PC-9 (cell line): ENCODE results near the gene IL1R1. TPM values are rescaled to one million over a fixed set of nuclear protein-coding genes. Genes with fewer than 3 reads are reported as not detected.

ENCODE experiments used
- BruUV-seq: library from RNA; stranded (reverse); fragments of 400-500 nt; replicated peaks from 2 replicates; lab custom pipeline; 2021; lab: Mats Ljungman, UMichigan
- CTCF ChIA-PET: fragments of 300-600 bp; sonication (Branson Sonifier 250); formaldehyde crosslinking; loops from one replicate; lab custom pipeline; 2022; ENCODE audit warnings: antibody characterized with exemption; lab: Charles Lee
- POLR2A ChIA-PET: fragments of 300-600 bp; sonication (Branson Sonifier 250); formaldehyde crosslinking; loops from one replicate; lab custom pipeline; 2022; ENCODE audit warnings: antibody characterized with exemption; ENCODE audit not compliant: unreplicated experiment; lab: Charles Lee
- DNase-seq, 2 experiments: peaks; one replicate each; pipeline versions ENCODE4 v3.0.0 to v3.0.0-alpha.2; 2015 to 2022; ENCODE audit warnings: mixed read lengths in 1 of 2
- H2AFZ ChIP-seq: fragments of 200-600 bp; sonication (generic); 2 replicates; pipeline ENCODE4 v1.8.1; 2017; ENCODE audit warnings: antibody characterized with exemption
- H3F3A ChIP-seq: fragments of 200-600 bp; sonication (generic); 2 replicates; pipeline ENCODE4 v1.8.1; 2017; ENCODE audit warnings: antibody characterized with exemption, mild to moderate bottlenecking, low read depth; ENCODE audit not compliant: insufficient read depth
- H3K27ac ChIP-seq: fragments of 200-600 bp; sonication (generic); 2 replicates; pipeline ENCODE4 v1.6.1; 2016; ENCODE audit warnings: mixed run types
- H3K27me3 ChIP-seq: fragments of 200-600 bp; sonication (generic); 2 replicates; pipeline ENCODE4 v1.6.1; 2016; ENCODE audit warnings: low read depth, mixed run types; ENCODE audit not compliant: insufficient read depth
- H3K36me3 ChIP-seq: fragments of 200-600 bp; sonication (generic); 2 replicates; pipeline ENCODE4 v1.6.1; 2016; ENCODE audit warnings: low read depth, mixed run types
- H3K4me1 ChIP-seq: fragments of 200-600 bp; sonication (generic); replicated peaks from 2 replicates; pipeline ENCODE4 v1.6.1; 2016; ENCODE audit warnings: mixed run types; ENCODE audit not compliant: insufficient read depth
- H3K4me2 ChIP-seq: fragments of 200-600 bp; sonication (generic); 2 replicates; pipeline ENCODE4 v1.6.1; 2017; ENCODE audit warnings: mixed run types
- H3K4me3 ChIP-seq: fragments of 200-600 bp; sonication (generic); 2 replicates; pipeline ENCODE4 v1.6.1; 2016; ENCODE audit warnings: mixed run types
- H3K79me2 ChIP-seq: fragments of 200-600 bp; sonication (generic); 2 replicates; pipeline ENCODE4 v1.6.1; 2017; ENCODE audit warnings: low read depth, mixed run types
- H3K9me2 ChIP-seq: fragments of 200-600 bp; sonication (generic); 2 replicates; pipeline ENCODE4 v1.8.1; 2017; ENCODE audit warnings: mild to moderate bottlenecking; ENCODE audit not compliant: insufficient read depth
- H3K9me3 ChIP-seq: fragments of 200-600 bp; sonication (generic); 2 replicates; pipeline ENCODE4 v1.8.1; 2016; ENCODE audit warnings: low read depth; ENCODE audit not compliant: insufficient read depth
- H4K20me1 ChIP-seq: fragments of 200-600 bp; sonication (generic); 2 replicates; pipeline ENCODE4 v1.8.1; 2017; ENCODE audit not compliant: insufficient read depth
- CTCF ChIP-seq: fragments of 200-600 bp; sonication (generic); conservative IDR thresholded peaks from 2 replicates; pipeline ENCODE4 v1.6.1; 2017; ENCODE audit warnings: mixed run types, antibody characterized with exemption, mild to moderate bottlenecking, moderate library complexity
- EZH2 ChIP-seq: fragments of 200-600 bp; sonication (generic); IDR thresholded peaks from 2 replicates; pipeline ENCODE4 v1.8.0; 2017; ENCODE audit warnings: antibody characterized with exemption, low read depth
- intact Hi-C: fragments of 100-400 bp; cut with micrococcal nuclease; formaldehyde crosslinking; loops from one replicate; pipeline ENCODE4 v1.10.0; 2022; ENCODE audit not compliant: unreplicated experiment
- total RNA-seq: library from RNA; stranded (reverse); gene quantifications from 2 replicates; pipeline ENCODE4 v1.2.3, GENCODE V29; 2021

Gene IL1R1
- total RNA-seq, 1 experiment from 2014 or later = 6.5 TPM

GRCh38 chr2:102159295-102159694, 16.7 kb downstream of the IL1R1 start:
- CTCF ChIA-PET = interaction anchor here (0.6 kb wide), 1 partner anchor 310 kb away, joined by 3 read pairs; no protein-coding TSS in a partner anchor
- Histone ChIP-seq H3K79me2 (no peaks in the 10 kb centered on the region), H3K9me2 (no peaks in the 10 kb centered on the region), H3K4me3 (no peak overlapping the region), H3F3A (peaks cover 41% of the 10 kb centered on the region), H2AFZ (no peak overlapping the region), H3K4me1 (peaks cover 66% of the 10 kb centered on the region), H3K27ac (no peak overlapping the region), H4K20me1 (no peaks in the 10 kb centered on the region), H3K4me2 (no peak overlapping the region), H3K9me3 (no peaks in the 10 kb centered on the region), H3K36me3 (no peaks in the 10 kb centered on the region), H3K27me3 (no peaks in the 10 kb centered on the region)
- TF ChIP-seq EZH2 (no peak), CTCF (no peak)
- intact Hi-C loops = no loop called here
- DNase-seq = peak in 1 of 2 experiments; percentile 42
- POLR2A ChIA-PET = interaction anchor here (0.7 kb wide), 1 partner anchor 354 kb away, joined by 4 read pairs; no protein-coding TSS in a partner anchor
- BruUV-seq = no TSS peak

- POLR2A ChIA-PET = interaction anchor here (0.6 kb wide), 2 partner anchors 156 to 207 kb away, joined by 5 to 8 read pairs; no protein-coding TSS in a partner anchor
- H3K36me3 ChIP-seq = no peaks in the 10 kb centered on the region
- no peaks in the 10 kb centered on the region for H3K27me3 ChIP-seq
- H2AFZ ChIP-seq = no peak overlapping the region
- TF ChIP-seq EZH2 = no peak
- peak; percentile 60 for TF ChIP-seq CTCF
- BruUV-seq = no TSS peak
- H3K79me2 ChIP-seq = no peaks in the 10 kb centered on the region
- H4K20me1 ChIP-seq = no peaks in the 10 kb centered on the region
- H3K9me2 ChIP-seq = no peaks in the 10 kb centered on the region
- H3K9me3 ChIP-seq = no peaks in the 10 kb centered on the region
- H3K27ac ChIP-seq = no peak overlapping the region
- no peak for DNase-seq
- intact Hi-C loops = loop anchor here (1.0 to 10.0 kb wide), 4 partner anchors 76 to 284 kb away; no protein-coding TSS in a partner anchor
- H3K4me3 ChIP-seq = no peak overlapping the region
- no peak overlapping the region for H3K4me2 ChIP-seq
- H3K4me1 ChIP-seq = peaks cover 17% of the 10 kb centered on the region
- CTCF ChIA-PET = interaction anchor here (0.6 to 2.1 kb wide), 8 partner anchors 61 to 189 kb away, joined by 3 to 13 read pairs (median 4); no protein-coding TSS in a partner anchor
- peaks cover 9% of the 10 kb centered on the region for H3F3A ChIP-seq
Measured at GRCh38 chr2:102166189-102166845, 23.8 kb downstream of the IL1R1 start.

- Histone ChIP-seq H4K20me1 (no peaks in the 10 kb centered on the region), H3K27ac (no peak overlapping the region), H3K79me2 (no peaks in the 10 kb centered on the region), H3F3A (no peaks in the 10 kb centered on the region), H2AFZ (no peak overlapping the region), H3K36me3 (no peaks in the 10 kb centered on the region), H3K4me3 (no peak overlapping the region), H3K9me3 (no peaks in the 10 kb centered on the region), H3K4me1 (no peaks in the 10 kb centered on the region), H3K9me2 (no peaks in the 10 kb centered on the region), H3K27me3 (no peaks in the 10 kb centered on the region), H3K4me2 (no peak overlapping the region)
- ChIA-PET CTCF (no interaction called here), POLR2A (no interaction called here)
- intact Hi-C loops = loop anchor here (5.0 to 10.0 kb wide), 3 partner anchors 74 to 286 kb away; no protein-coding TSS in a partner anchor
- TF ChIP-seq EZH2 (no peak), CTCF (no peak)
- DNase-seq = no peak
- BruUV-seq = no TSS peak
Measured at GRCh38 chr2:102168026-102168771, 25.7 kb downstream of the IL1R1 start.
